IMR-90 (cell line): ENCODE results near the gene RNF223. TPM values are rescaled to one million over a fixed set of nuclear protein-coding genes. Genes with fewer than 3 reads are reported as not detected.

Source experiments
- ATAC-seq: fragments of 200-7000 bp; cut with Tn5 transposase; 2 replicates; pipeline ENCODE4 v1.9.1; 2020; ENCODE audit warnings: low read depth, mild to moderate bottlenecking, moderate library complexity
- BruUV-seq: library from RNA; stranded (reverse); fragments of 400-500 nt; replicated peaks from 2 replicates; lab custom pipeline; 2021; lab: Mats Ljungman, UMichigan
- CTCF ChIA-PET: fragments of 300-600 bp; formaldehyde crosslinking; extraction: SDS; loops from one replicate; lab custom pipeline; 2021; ENCODE audit warnings: antibody characterized with exemption; lab: Yijun Ruan, JAX
- POLR2A ChIA-PET: fragments of 300-600 bp; sonication (Branson Sonifier 250); formaldehyde crosslinking; loops from one replicate; lab custom pipeline; 2022; ENCODE audit warnings: antibody characterized with exemption; ENCODE audit not compliant: unreplicated experiment; lab: Charles Lee
- DNase-seq: peaks from one replicate; pipeline ENCODE4 v3.0.0; 2013
- H2AFZ ChIP-seq: replicated peaks from 2 replicates; pipeline ENCODE3; 2013; ENCODE audit warnings: low read length, mild to moderate bottlenecking; ENCODE audit not compliant: poor library complexity
- H2AK5ac ChIP-seq: 2 replicates; pipeline ENCODE4 v1.6.1; 2013; ENCODE audit warnings: low read depth, low read length, inconsistent platforms
- H2AK9ac ChIP-seq: replicated peaks from 2 replicates; pipeline ENCODE3; 2013; ENCODE audit warnings: mild to moderate bottlenecking, low read depth, low read length, moderate library complexity; ENCODE audit not compliant: poor library complexity
- H2BK120ac ChIP-seq: 2 replicates; pipeline ENCODE4 v1.6.1; 2013; ENCODE audit warnings: low read depth, low read length, inconsistent platforms
- H2BK15ac ChIP-seq: 3 replicates; pipeline ENCODE4 v1.6.1; 2013; ENCODE audit warnings: low read depth, low read length, inconsistent platforms
- H2BK20ac ChIP-seq: 2 replicates; pipeline ENCODE4 v1.6.1; 2013; ENCODE audit warnings: low read depth, mild to moderate bottlenecking, inconsistent platforms, low read length, moderate library complexity
- H2BK5ac ChIP-seq: 2 replicates; pipeline ENCODE4 v1.6.1; 2013; ENCODE audit warnings: mild to moderate bottlenecking, low read depth, low read length, inconsistent platforms; ENCODE audit not compliant: poor library complexity, severe bottlenecking
- H3K14ac ChIP-seq: replicated peaks from 2 replicates; pipeline ENCODE4 v1.6.1; 2013; ENCODE audit warnings: low read depth, low read length, inconsistent platforms
- H3K18ac ChIP-seq: 2 replicates; pipeline ENCODE4 v1.6.1; 2013; ENCODE audit warnings: low read depth, low read length, control low read depth
- H3K23ac ChIP-seq: 2 replicates; pipeline ENCODE4 v1.6.1; 2013; ENCODE audit warnings: low read depth, low read length, inconsistent platforms
- H3K27ac ChIP-seq: 2 replicates; pipeline ENCODE4 v1.5.1; 2013; ENCODE audit warnings: mild to moderate bottlenecking, control low read depth, low read length; ENCODE audit not compliant: insufficient read depth
- H3K27me3 ChIP-seq: 2 replicates; pipeline ENCODE4 v1.6.1; 2013; ENCODE audit warnings: low read length; ENCODE audit not compliant: control insufficient read depth, insufficient read depth
- H3K36me3 ChIP-seq: 2 replicates; pipeline ENCODE4 v1.6.1; 2013; ENCODE audit warnings: low read length, mixed read lengths; ENCODE audit not compliant: control insufficient read depth, insufficient read depth
- H3K4ac ChIP-seq: 2 replicates; pipeline ENCODE4 v1.6.1; 2013; ENCODE audit warnings: low read depth, low read length, inconsistent platforms
- H3K4me1 ChIP-seq: 2 replicates; pipeline ENCODE4 v1.6.1; 2013; ENCODE audit warnings: low read length, mixed read lengths; ENCODE audit not compliant: control insufficient read depth, insufficient read depth
- H3K4me2 ChIP-seq: 2 replicates; pipeline ENCODE4 v1.6.1; 2013; ENCODE audit warnings: low read depth, mild to moderate bottlenecking, control low read depth, low read length, moderate library complexity
- H3K4me3 ChIP-seq: 2 replicates; pipeline ENCODE4 v1.5.1; 2013; ENCODE audit warnings: low read depth, mild to moderate bottlenecking, control low read depth, low read length, moderate library complexity; ENCODE audit not compliant: insufficient read depth
- H3K56ac ChIP-seq: 2 replicates; pipeline ENCODE4 v1.6.1; 2013; ENCODE audit warnings: low read length, inconsistent platforms; ENCODE audit not compliant: insufficient read depth; ENCODE audit errors: extremely low read depth
- H3K79me1 ChIP-seq, 2 experiments: 2 replicates each; pipeline ENCODE4 v1.6.1; 2013; ENCODE audit warnings: low read length in 2 of 2, inconsistent platforms in 1 of 2, low read depth in 1 of 2
- H3K9ac ChIP-seq: 2 replicates; pipeline ENCODE4 v1.6.1; 2013; ENCODE audit warnings: low read depth, low read length, control low read depth
- H3K9me1 ChIP-seq: 2 replicates; pipeline ENCODE4 v1.6.1; 2013; ENCODE audit warnings: low read length, inconsistent platforms; ENCODE audit not compliant: insufficient read depth
- H3K9me3 ChIP-seq: 2 replicates; pipeline ENCODE4 v1.6.1; 2013; ENCODE audit warnings: low read length; ENCODE audit not compliant: control insufficient read depth, insufficient read depth
- H4K20me1 ChIP-seq: 2 replicates; pipeline ENCODE4 v1.6.1; 2013; ENCODE audit warnings: low read length, inconsistent platforms; ENCODE audit not compliant: insufficient read depth
- H4K5ac ChIP-seq: 2 replicates; pipeline ENCODE4 v1.6.1; 2013; ENCODE audit warnings: mild to moderate bottlenecking, low read depth, low read length, control low read depth
- H4K8ac ChIP-seq, 2 experiments: 2 replicates each; pipeline ENCODE4 v1.6.1; 2013; ENCODE audit warnings: low read depth in 2 of 2, low read length in 2 of 2, control low read depth in 1 of 2, inconsistent platforms in 1 of 2
- H4K91ac ChIP-seq: 2 replicates; pipeline ENCODE4 v1.6.1; 2013; ENCODE audit warnings: low read depth, low read length, inconsistent platforms; ENCODE audit not compliant: insufficient read depth
- BHLHE40 ChIP-seq: fragments of 150-350 bp; IDR thresholded peaks from 2 replicates; pipeline ENCODE4 v1.6.1; 2016; ENCODE audit warnings: mild to moderate bottlenecking, low read depth, low read length
- CEBPB ChIP-seq: IDR thresholded peaks from 2 replicates; pipeline ENCODE4 v1.6.1; 2012; ENCODE audit warnings: low read depth, low read length, improper control_type of control experiment
- CHD1 ChIP-seq: IDR thresholded peaks from 2 replicates; pipeline ENCODE4 v1.6.1; 2012; ENCODE audit warnings: low read depth, low read length, improper control_type of control experiment
- FOS ChIP-seq: fragments of 150-350 bp; IDR thresholded peaks from 2 replicates; pipeline ENCODE4 v1.6.1; 2016; ENCODE audit warnings: low read depth, low read length
- MAFK ChIP-seq: IDR thresholded peaks from 2 replicates; pipeline ENCODE4 v1.6.1; 2012; ENCODE audit warnings: low read depth, low read length, improper control_type of control experiment
- MAZ ChIP-seq: IDR thresholded peaks from 2 replicates; pipeline ENCODE4 v1.6.1; 2012; ENCODE audit warnings: low read depth, mild to moderate bottlenecking, low read length, improper control_type of control experiment, moderate library complexity, borderline replicate concordance
- NFE2L2 ChIP-seq: fragments of 150-350 bp; IDR thresholded peaks from 2 replicates; pipeline ENCODE4 v1.6.1; 2016; ENCODE audit warnings: low read depth, mild to moderate bottlenecking, low read length
- POLR2A ChIP-seq: IDR thresholded peaks from 2 replicates; pipeline ENCODE4 v1.6.1; 2012; ENCODE audit warnings: mild to moderate bottlenecking, low read depth, low read length
- RCOR1 ChIP-seq: IDR thresholded peaks from 2 replicates; pipeline ENCODE4 v1.6.1; 2012; ENCODE audit warnings: mild to moderate bottlenecking, low read length, improper control_type of control experiment; ENCODE audit not compliant: insufficient replicate concordance
- RFX5 ChIP-seq: IDR thresholded peaks from 2 replicates; pipeline ENCODE4 v1.8.0; 2012; ENCODE audit warnings: low read depth, mild to moderate bottlenecking, low read length, moderate library complexity
- SMC3 ChIP-seq: fragments of 150-350 bp; IDR thresholded peaks from 2 replicates; pipeline ENCODE4 v1.6.1; 2016; ENCODE audit warnings: low read depth, mild to moderate bottlenecking, antibody characterized with exemption, low read length, moderate library complexity
- WGBS, 2 experiments: methylation state at CpG; one replicate each; pipeline versions ENCODE4 v1.1.5 to v1.1.7; 2013; ENCODE audit warnings: missing lambda C conversion rate in 2 of 2; ENCODE audit not compliant: insufficient read length in 1 of 2; ENCODE audit errors: extremely low coverage in 2 of 2; 5-methylcytosine and 5-hydroxymethylcytosine counted together
- dilution Hi-C: fragments of 300-500 bp; cut with HindIII; formaldehyde crosslinking; loops from one replicate; pipeline ENCODE4 v1.14.3; 2018; ENCODE audit warnings: low sequenced_read_pairs; ENCODE audit not compliant: unreplicated experiment
- in situ Hi-C: fragments of 300-500 bp; cut with MboI; formaldehyde crosslinking; loops from 3 replicates; pipeline ENCODE4 v1.14.3; 2019; ENCODE audit warnings: low sequenced_read_pairs, inconsistent platforms, mixed read lengths
- intact Hi-C: fragments of 100-400 bp; cut with micrococcal nuclease; formaldehyde crosslinking; loops from 2 replicates; pipeline ENCODE4 v1.10.0; 2022
- polyA plus RNA-seq, 3 experiments: library from polyadenylated mRNA; depleted of rRNA; stranded (reverse); fragments of >200 nt; gene quantifications; 2 replicates each; pipeline ENCODE4 v1.2.3, GENCODE V29; 2012; ENCODE audit warnings: low replicate concordance in 1 of 3
- total RNA-seq: library from RNA; depleted of rRNA; stranded (reverse); fragments of >200 nt; gene quantifications from 2 replicates; pipeline ENCODE4 v1.2.3, GENCODE V29; 2012
- TF ChIP-seq, protein P1 (sequence below): fragments of 150-350 bp; IDR thresholded peaks from 2 replicates; pipeline ENCODE4 v1.6.1; 2016; ENCODE audit warnings: low read depth, mild to moderate bottlenecking, low read length, moderate library complexity, borderline replicate concordance
- TF ChIP-seq, protein P2 (sequence below): conservative IDR thresholded peaks from 2 replicates; pipeline ENCODE4 v1.5.1; 2012; ENCODE audit warnings: mild to moderate bottlenecking, low read depth, low read length, improper control_type of control experiment
- TF ChIP-seq, protein P3 (sequence below): fragments of 150-350 bp; IDR thresholded peaks from 2 replicates; pipeline ENCODE4 v1.6.1; 2017; ENCODE audit warnings: mild to moderate bottlenecking, antibody characterized with exemption, low read length, low read depth

RNF223 gene
- total and polyA plus RNA-seq, 2 of the 4 experiments (the other 2 are of a cell fraction), result not detected

DNA sequence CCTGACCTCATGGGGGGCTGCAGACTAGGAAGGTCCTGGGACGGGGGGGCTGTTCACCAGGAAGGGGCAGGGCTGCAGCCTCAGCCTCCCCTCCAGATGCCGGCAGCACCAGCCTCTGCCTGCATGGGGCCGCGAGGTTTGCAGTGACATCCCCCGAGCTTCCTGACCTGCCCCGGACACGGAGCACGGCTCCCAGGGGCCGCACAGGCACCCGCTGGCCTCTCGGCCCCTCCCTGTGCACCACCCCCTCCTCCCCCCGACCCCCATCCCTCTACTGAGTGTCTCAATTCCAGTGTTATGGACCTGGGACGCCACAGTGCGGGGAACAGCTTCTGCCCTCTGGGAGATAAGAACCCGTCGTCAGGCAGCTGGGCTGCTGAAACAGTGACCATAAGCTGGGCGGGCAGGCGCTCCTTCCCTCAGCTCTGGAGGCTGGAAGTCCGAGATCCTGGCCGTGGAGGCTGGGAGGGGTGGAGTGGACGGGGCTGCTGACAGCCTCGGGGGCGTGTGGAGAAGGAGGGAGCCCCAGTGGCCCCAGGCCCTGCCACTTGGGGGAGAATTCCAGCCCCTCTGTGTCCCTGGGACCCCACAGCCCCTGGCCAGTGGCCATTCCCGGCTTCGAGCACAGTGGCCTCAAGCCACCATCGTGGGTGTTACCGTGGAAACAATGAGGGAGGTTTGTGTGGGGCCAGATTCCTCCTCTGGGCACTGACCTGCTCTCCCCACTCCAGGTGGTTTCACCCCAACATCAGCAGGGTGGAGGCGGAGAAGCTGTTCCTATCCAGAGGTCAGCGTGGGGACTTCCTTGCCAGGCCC, 11.6 kb downstream of the RNF223 start:
- Histone ChIP-seq H3K4me2 (no peak overlapping the region), H4K5ac (no peak overlapping the region)
- CTCF ChIA-PET, result interaction anchor here (2.3 kb wide), 1 partner anchor 78 kb away, joined by 9 read pairs; no protein-coding TSS in a partner anchor
- TF ChIP-seq SMC3, result no peak
- TF ChIP-seq MAZ, result no peak
- TF ChIP-seq BHLHE40, result no peak
- no peak for TF ChIP-seq RCOR1
- TF ChIP-seq, protein P1, sequence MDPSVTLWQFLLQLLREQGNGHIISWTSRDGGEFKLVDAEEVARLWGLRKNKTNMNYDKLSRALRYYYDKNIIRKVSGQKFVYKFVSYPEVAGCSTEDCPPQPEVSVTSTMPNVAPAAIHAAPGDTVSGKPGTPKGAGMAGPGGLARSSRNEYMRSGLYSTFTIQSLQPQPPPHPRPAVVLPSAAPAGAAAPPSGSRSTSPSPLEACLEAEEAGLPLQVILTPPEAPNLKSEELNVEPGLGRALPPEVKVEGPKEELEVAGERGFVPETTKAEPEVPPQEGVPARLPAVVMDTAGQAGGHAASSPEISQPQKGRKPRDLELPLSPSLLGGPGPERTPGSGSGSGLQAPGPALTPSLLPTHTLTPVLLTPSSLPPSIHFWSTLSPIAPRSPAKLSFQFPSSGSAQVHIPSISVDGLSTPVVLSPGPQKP, result no peak
- TF ChIP-seq POLR2A, result no peak
- TF ChIP-seq, protein P2, sequence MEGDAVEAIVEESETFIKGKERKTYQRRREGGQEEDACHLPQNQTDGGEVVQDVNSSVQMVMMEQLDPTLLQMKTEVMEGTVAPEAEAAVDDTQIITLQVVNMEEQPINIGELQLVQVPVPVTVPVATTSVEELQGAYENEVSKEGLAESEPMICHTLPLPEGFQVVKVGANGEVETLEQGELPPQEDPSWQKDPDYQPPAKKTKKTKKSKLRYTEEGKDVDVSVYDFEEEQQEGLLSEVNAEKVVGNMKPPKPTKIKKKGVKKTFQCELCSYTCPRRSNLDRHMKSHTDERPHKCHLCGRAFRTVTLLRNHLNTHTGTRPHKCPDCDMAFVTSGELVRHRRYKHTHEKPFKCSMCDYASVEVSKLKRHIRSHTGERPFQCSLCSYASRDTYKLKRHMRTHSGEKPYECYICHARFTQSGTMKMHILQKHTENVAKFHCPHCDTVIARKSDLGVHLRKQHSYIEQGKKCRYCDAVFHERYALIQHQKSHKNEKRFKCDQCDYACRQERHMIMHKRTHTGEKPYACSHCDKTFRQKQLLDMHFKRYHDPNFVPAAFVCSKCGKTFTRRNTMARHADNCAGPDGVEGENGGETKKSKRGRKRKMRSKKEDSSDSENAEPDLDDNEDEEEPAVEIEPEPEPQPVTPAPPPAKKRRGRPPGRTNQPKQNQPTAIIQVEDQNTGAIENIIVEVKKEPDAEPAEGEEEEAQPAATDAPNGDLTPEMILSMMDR, result no peak
- TF ChIP-seq, protein P3, sequence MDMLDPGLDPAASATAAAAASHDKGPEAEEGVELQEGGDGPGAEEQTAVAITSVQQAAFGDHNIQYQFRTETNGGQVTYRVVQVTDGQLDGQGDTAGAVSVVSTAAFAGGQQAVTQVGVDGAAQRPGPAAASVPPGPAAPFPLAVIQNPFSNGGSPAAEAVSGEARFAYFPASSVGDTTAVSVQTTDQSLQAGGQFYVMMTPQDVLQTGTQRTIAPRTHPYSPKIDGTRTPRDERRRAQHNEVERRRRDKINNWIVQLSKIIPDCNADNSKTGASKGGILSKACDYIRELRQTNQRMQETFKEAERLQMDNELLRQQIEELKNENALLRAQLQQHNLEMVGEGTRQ, result no peak
- TF ChIP-seq NFE2L2, result no peak
- no peak for TF ChIP-seq CHD1
- no peak for TF ChIP-seq CEBPB
- no peak for TF ChIP-seq MAFK
- TF ChIP-seq RFX5, result no peak
- no peak for TF ChIP-seq FOS

More for the DNA sequence above, 11.6 kb downstream of the RNF223 start:
- Histone ChIP-seq H3K4ac (peak overlapping the region; percentile 19; the same call in 1 of the 2 replicates), H4K91ac (no peak overlapping the region; the same call in 1 of the 2 replicates), H3K27me3 (peaks cover 4% of the 10 kb centered on the region; the same call in 1 of the 2 replicates), H3K9me3 (no peaks in the 10 kb centered on the region), H3K23ac (no peak overlapping the region), H2BK15ac (no peak overlapping the region), H4K8ac (no peak overlapping the region), H3K56ac (no peak overlapping the region), H3K79me1 (0 out of 4 replicates have a peak, but pooled peaks cover 0 to 4% of the 10 kb centered on the region in 2 experiments), H2AK9ac (peak overlapping the region; percentile 96), H2AFZ (peak overlapping the region; percentile 65), H3K9ac (no peak overlapping the region), H3K27ac (no peak overlapping the region; the same call in 1 of the 2 replicates), H2AK5ac (peak overlapping the region; percentile 100), H3K9me1 (0 out of 2 replicates have a peak, but pooled peaks cover 4% of the 10 kb centered on the region), H3K14ac (no peak overlapping the region), H4K20me1 (no peaks in the 10 kb centered on the region), H2BK120ac (no peak overlapping the region), H2BK20ac (peak overlapping the region; percentile 43; the same call in 1 of the 2 replicates), H2BK5ac (no peak overlapping the region), H3K4me3 (no peak overlapping the region), H3K18ac (no peak overlapping the region), H3K36me3 (no peaks in the 10 kb centered on the region), H3K4me1 (peaks cover 13% of the 10 kb centered on the region)
- POLR2A ChIA-PET, result no interaction called here
- ATAC-seq (no peak), DNase-seq (peak; percentile 18)
- BruUV-seq, result no TSS peak
- WGBS, 2 experiments, result 48% methylated on average over 11 of the region's 29 CpGs; no CpG with 5 or more reads in 1 of the 2 experiments
- dilution Hi-C loops (no loop called here), in situ Hi-C loops (no loop called here), intact Hi-C loops (loop anchor here (1.0 kb wide), 1 partner anchor 78 kb away; no protein-coding TSS in a partner anchor)
